ENCODE data around the gene PSAP. TPM values are rescaled to one million over a fixed set of nuclear protein-coding genes. Genes with fewer than 3 reads are reported as not detected.

Gene PSAP
- total RNA-seq, 1 experiment from 2014 or later = 251 TPM

DNA sequence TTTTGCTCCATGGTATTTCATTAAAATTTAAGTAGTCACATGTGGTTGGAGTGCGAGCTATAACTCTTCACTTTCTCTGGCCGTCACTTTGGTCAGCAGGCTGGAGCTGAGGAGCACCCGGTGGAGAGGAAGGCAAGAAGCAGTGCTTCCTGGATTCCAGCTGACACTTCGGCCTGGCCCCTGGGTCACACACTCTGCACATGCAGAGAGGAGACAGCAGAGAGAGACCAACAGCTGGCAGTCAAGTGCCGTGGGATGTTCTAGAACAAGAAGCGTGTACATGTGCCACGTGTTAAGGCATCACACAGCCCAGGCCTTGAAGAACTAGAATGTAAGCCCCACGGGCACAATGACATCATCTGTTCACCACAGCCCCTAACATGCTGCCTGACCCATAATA, 30.1 kb downstream of the PSAP start:
- peaks cover 96% of the 10 kb centered on the region for H3K36me3 ChIP-seq

DNA sequence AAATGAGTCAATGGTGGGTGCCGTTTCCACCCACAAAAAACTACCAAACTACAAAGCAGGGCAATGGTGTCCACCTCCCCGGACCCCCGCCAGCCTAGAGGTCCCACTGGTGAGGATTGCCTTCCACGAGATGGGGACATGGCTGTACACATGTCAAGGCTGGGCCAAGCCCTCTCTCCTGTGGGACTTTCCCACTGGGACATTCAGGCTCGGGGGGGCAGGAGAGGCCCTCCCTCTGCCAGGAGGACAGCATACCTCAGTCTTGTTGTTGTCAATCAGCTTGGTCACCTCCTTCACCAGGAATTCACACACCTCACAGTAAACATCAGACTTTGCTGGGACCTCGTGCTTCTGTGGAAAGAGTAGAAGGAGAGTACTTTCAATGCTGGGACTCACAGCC, 31.1 kb downstream of the PSAP start:
- Histone ChIP-seq H3K27ac (no peak overlapping the region), H3K4me3 (no peak overlapping the region), H3K9me3 (replicated peaks) (no peaks in the 10 kb centered on the region), H3K27me3 (replicated peaks) (no peaks in the 10 kb centered on the region), H3K4me1 (replicated peaks) (no peaks in the 10 kb centered on the region), H3K36me3 (peaks cover 92% of the 10 kb centered on the region)
- no peak for DNase-seq (ENCODE audit: low read depth in 1 of 2, low spot score in 2 of 2)

More for the DNA sequence above, 30.1 kb downstream of the PSAP start:
- Histone ChIP-seq H3K27ac (no peak overlapping the region), H3K4me3 (no peak overlapping the region), H3K4me1 (replicated peaks) (no peaks in the 10 kb centered on the region), H3K9me3 (replicated peaks) (no peaks in the 10 kb centered on the region), H3K27me3 (replicated peaks) (no peaks in the 10 kb centered on the region)
- DNase-seq (ENCODE audit: low read depth in 1 of 2, low spot score in 2 of 2) = no peak

DNA sequence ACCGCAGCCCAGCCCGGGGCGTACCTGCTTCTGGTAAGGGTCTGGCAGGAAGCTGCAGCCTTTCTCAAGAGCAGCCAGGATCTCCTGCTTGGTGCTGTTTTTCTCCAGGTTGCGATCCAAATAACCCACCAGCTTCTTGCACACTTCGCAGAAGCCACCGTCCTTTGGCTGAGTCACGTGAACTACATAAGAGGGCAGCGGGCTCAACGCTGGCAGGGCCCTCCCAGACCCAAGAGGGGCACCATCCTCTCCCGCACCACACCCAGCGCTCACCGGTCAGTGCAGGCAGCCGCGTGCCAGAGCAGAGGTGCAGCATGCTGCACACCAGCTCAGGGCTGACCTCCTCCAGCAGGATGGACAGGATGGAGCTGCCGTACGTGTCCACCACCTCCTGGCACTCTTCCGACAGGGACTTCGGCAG, 31.6 kb downstream of the PSAP start:
- Histone ChIP-seq H3K9me3 (replicated peaks) (no peaks in the 10 kb centered on the region), H3K4me1 (replicated peaks) (no peaks in the 10 kb centered on the region), H3K27ac (no peak overlapping the region), H3K4me3 (no peak overlapping the region), H3K36me3 (peaks cover 89% of the 10 kb centered on the region), H3K27me3 (replicated peaks) (no peaks in the 10 kb centered on the region)
- no peak for DNase-seq (ENCODE audit: low read depth in 1 of 2, low spot score in 2 of 2)

DNA sequence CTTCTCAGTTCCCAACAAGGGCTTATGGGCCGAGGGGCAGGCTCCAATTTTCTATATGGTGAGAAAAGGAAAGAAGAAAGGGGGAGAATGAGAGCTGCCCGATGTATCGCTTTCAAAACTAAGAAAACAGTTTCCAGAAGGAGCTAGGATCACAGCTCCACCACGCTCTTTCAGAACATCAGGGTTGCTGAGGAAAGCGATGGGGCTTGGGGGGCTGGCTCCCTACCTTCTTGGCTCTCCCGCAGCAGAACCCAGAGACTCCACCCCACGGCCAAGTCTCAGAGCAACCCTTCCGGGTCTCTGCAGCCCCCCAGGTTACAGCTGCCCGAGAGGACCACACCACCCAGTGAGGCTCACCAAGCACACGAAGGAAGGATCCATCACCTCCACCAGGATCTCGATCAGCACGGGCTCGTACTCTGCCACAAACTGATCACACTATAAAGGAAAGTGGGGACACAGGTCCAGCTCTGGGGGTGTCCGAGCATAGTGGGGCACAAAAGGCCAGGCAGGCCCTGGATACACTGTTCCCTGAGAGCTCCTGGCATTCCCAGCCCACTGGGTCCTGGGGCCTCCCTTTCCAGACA, 32.3 kb downstream of the PSAP start:
- Histone ChIP-seq H3K36me3 (peaks cover 82% of the 10 kb centered on the region), H3K27ac (no peak overlapping the region), H3K27me3 (replicated peaks) (no peaks in the 10 kb centered on the region), H3K4me1 (replicated peaks) (no peaks in the 10 kb centered on the region), H3K4me3 (no peak overlapping the region), H3K9me3 (replicated peaks) (no peaks in the 10 kb centered on the region)
- DNase-seq (ENCODE audit: low read depth in 1 of 2, low spot score in 2 of 2) = no peak

DNA sequence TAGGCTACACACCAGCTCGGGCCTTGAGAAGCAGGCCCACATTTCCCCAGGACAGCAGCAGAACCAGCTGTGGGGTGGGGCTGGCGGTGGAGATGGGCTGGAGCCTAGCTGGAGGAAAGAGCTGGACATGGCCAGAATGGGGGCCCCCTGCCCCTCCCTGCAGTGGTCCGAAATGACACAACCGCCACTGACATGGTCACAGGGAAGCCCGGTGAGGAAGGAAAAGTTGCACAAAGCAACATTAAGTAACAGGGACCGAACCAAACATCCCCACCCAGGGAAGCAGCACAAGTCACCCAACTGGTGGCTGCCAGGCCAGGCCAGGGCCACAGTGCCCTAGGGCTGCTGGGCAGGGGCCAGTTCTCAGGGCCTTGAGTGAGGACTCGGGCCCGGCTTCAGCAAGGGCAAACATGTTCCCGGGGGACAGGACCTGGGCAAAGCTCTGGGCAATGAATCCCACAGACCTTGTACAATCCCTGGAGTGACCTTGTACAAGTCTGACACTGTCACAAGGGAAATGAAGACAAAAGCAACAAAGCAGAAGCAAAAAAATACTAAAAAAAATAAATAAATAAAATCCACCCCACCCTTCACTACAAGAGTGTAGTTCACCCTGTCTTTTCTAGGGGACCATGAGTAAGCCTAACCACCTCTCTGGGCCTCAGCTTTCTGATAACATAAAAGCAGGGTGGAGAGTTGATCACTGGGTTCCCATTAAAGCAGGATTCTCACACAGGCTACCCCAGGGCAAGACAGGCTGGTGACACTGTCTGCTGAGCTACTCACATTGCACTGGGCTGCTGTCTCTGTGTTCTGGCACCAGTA, 33.0 kb downstream of the PSAP start:
- Histone ChIP-seq H3K4me1 (replicated peaks) (no peaks in the 10 kb centered on the region), H3K36me3 (peaks cover 75% of the 10 kb centered on the region), H3K27me3 (replicated peaks) (no peaks in the 10 kb centered on the region), H3K27ac (no peak overlapping the region), H3K4me3 (no peak overlapping the region), H3K9me3 (replicated peaks) (no peaks in the 10 kb centered on the region)
- DNase-seq (ENCODE audit: low read depth in 1 of 2, low spot score in 2 of 2) = no peak

DNA sequence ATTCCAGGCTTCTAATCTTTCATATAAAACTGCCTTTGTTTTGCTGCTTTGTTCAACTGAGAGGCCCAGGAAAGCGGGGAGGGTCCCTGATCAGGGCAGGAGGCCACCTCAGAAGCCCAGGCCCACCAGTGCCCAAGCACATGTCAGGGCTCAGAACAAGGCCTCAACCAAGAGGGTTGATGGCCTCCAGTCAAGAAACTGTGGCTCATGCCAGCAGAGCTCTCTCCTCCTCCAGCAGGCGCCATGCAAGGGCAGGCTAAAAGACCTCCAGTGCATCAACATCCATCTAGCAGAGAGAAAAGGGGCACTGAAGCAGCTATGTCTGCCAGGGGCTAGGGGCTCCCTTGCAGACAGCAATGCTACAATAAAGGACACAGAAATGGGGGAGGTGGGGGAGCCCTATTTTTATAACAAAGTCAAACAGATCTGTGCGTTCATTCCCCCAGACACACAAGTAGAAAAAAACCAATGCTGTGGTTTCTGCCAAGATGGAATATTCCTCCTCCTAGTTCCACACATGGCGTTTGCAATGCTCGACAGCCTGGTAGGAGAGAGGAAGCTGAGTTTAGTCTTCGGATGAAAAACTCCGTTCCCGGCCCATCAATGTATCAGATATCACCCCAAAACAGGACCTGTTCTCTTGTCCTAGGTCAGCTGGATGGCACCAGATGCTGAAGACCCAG, 34.0 kb downstream of the PSAP start:
- Histone ChIP-seq H3K4me1 (replicated peaks) (no peaks in the 10 kb centered on the region), H3K4me3 (no peak overlapping the region), H3K27ac (no peak overlapping the region), H3K9me3 (replicated peaks) (no peaks in the 10 kb centered on the region), H3K36me3 (peaks cover 67% of the 10 kb centered on the region), H3K27me3 (replicated peaks) (no peaks in the 10 kb centered on the region)
- DNase-seq (ENCODE audit: low read depth in 1 of 2, low spot score in 2 of 2) = no peak

DNA sequence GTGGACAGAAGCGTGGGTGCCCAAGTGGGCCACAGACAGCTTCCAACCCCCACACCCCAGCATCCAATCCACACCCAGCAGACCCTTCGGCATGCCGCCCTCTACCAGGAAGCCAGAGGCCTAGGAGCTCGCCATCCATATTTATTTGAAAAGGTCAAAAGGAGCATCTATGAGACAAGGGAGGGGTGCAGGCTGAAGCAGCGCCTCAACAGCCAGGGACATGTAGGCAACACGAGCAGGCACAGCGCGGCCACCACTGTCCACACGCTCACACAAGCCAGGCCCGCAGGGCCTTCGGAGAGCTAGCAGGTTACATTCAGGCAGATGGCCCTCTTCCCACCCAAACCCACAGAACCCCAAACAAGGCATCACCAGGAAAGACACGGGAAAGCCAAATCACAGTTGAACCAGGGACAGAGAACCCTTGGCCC, 34.6 kb downstream of the PSAP start:
- no peak for DNase-seq (ENCODE audit: low read depth in 1 of 2, low spot score in 2 of 2)
- Histone ChIP-seq H3K4me3 (no peak overlapping the region), H3K4me1 (replicated peaks) (no peaks in the 10 kb centered on the region), H3K9me3 (replicated peaks) (no peaks in the 10 kb centered on the region), H3K27ac (no peak overlapping the region), H3K27me3 (replicated peaks) (no peaks in the 10 kb centered on the region), H3K36me3 (peaks cover 61% of the 10 kb centered on the region)

DNA sequence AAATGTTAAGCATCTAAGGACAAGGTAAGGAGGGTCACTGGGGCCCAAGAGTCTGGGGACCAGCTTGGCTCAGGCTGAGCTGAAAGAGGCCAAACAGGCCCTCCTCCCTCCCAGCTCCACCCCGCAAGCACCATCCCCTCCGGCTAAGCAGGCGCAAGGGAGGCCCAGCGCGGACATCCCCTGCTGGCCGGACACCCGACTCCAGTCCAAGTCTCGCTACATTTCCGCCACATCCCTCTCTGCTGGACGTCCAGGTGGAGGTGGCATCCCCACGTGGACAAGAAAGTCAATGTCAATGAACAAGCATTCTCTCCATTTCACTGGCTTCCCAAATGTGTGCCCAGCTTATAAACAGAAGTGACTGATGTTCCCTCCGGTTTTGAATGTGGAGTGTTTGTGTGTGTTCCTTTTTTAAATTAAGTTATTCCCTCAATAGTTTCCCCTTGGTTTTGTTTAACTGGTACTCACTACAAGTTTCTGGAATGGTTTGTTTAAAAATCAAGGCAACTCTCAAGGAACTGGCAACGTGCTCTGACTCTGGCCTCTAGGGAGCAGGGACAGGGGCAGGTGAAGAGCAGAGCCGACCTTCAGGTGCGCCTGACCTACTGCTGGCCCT, 35.4 kb downstream of the PSAP start:
- H3K4me3 ChIP-seq = no peak overlapping the region
- H3K27me3 ChIP-seq (replicated peaks) = no peaks in the 10 kb centered on the region
- no peaks in the 10 kb centered on the region for H3K4me1 ChIP-seq (replicated peaks)
- H3K27ac ChIP-seq = no peak overlapping the region
- peaks cover 53% of the 10 kb centered on the region for H3K36me3 ChIP-seq
- H3K9me3 ChIP-seq (replicated peaks) = no peaks in the 10 kb centered on the region
- DNase-seq (ENCODE audit: low read depth in 1 of 2, low spot score in 2 of 2) = no peak

DNA sequence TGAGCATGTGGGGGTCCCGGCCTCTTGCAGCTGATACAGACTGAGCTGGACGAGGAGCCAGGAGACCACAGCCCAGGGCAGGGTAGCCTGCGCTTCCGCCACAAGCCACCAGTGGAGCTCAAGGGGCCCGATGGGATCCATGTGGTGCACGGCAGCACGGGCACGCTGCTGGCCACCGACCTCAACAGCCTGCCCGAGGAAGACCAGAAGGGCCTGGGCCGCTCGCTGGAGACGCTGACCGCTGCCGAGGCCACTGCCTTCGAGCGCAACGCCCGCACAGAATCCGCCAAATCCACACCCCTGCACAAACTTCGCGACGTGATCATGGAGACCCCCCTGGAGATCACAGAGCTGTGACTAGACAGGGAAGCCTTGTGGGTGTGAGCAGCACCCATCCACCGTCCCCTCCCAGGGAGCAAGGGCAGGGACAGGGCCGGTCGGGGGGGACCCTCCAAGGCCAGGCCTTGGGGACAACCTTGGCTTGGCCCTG, 36.1 kb downstream of the PSAP start:
- Histone ChIP-seq H3K9me3 (replicated peaks) (no peaks in the 10 kb centered on the region), H3K4me3 (no peak overlapping the region), H3K4me1 (replicated peaks) (no peaks in the 10 kb centered on the region), H3K27me3 (replicated peaks) (no peaks in the 10 kb centered on the region), H3K27ac (no peak overlapping the region), H3K36me3 (peaks cover 49% of the 10 kb centered on the region)
- DNase-seq (ENCODE audit: low read depth in 1 of 2, low spot score in 2 of 2) = no peak

DNA sequence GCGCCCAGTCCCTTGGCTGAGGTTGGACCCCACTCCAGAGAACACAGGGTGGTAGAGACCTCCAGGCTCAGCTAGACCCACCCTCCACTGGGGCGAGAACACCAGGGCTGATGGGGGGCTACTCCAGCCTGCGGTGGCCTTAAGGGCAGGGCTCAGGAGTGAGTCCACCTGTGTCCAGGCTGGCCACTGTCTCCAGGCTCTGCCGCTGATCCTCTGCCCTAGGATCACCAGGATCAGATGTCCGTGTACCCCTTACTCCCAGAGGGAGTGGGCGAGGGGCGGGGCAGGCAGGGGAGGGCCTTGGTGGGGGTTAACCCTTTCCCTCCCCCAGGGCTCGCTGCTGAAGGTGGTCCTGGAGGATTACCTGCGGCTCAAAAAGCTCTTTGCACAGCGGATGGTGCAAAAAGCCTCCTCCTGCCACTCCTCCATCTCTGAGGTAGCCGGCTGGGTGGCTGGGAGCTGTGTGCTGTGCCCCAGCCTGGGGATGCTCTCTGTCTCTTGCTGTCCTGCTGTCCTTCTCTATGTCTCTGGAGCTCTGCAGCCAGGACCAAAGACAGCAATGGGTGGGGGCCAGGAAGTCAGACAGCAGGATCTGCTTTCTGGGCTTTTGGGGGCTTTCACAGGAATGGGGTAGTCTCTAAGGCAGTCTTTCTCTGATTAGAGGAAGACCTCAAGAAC, 38.0 kb downstream of the PSAP start:
- Histone ChIP-seq H3K4me3 (no peak overlapping the region), H3K4me1 (replicated peaks) (no peaks in the 10 kb centered on the region), H3K9me3 (replicated peaks) (no peaks in the 10 kb centered on the region), H3K27ac (no peak overlapping the region), H3K27me3 (replicated peaks) (no peaks in the 10 kb centered on the region), H3K36me3 (peaks cover 30% of the 10 kb centered on the region)
- no peak for DNase-seq (ENCODE audit: low read depth in 1 of 2, low spot score in 2 of 2)

DNA sequence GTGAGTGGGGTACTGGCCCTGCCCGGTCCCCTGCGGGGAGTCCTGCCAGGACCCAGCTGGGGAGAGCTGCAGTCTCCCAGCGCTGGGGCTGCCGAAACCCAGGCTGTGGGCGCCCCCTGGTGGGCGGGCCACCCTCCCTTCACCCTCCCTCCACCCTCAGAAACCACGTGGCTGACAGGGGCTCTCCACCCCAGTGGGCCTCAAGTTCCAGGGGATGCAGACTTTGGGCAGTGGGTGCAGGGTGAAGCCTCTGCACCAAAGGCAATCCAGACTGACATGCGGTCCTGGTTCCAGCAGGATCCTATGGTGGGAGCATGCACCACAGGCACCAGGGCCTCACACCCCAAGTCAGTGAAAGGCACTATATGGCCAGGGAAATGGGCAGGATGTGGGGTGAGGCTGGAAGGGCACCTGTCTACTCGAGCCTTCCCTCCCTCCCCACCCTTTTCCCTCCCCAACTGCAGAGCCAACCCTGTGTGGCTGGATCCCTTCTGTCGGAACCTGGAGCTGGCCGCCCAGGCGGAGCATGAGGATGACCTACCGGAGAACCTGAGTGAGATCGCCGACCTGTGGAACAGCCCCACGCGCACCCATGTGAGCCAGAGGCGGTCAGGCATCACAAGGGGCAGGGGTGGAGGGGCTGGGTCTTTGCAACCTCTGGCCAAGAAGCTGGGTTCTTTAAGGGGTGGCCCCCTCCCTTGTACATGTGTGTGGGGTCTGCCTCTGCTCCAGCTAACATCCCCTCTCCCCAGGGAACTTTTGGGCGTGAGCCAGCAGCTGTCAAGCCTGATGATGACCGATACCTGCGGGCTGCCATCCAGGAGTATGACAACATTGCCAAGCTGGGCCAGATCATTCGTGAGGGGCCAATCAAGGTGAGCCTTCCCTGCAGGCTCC, 38.8 kb downstream of the PSAP start:
- H3K27me3 ChIP-seq (replicated peaks) = no peaks in the 10 kb centered on the region
- H3K27ac ChIP-seq = no peak overlapping the region
- no peaks in the 10 kb centered on the region for H3K4me1 ChIP-seq (replicated peaks)
- no peak overlapping the region for H3K4me3 ChIP-seq
- peaks cover 22% of the 10 kb centered on the region for H3K36me3 ChIP-seq
- no peaks in the 10 kb centered on the region for H3K9me3 ChIP-seq (replicated peaks)
- DNase-seq (ENCODE audit: low read depth in 1 of 2, low spot score in 2 of 2) = peak; percentile 52 to 66

DNA sequence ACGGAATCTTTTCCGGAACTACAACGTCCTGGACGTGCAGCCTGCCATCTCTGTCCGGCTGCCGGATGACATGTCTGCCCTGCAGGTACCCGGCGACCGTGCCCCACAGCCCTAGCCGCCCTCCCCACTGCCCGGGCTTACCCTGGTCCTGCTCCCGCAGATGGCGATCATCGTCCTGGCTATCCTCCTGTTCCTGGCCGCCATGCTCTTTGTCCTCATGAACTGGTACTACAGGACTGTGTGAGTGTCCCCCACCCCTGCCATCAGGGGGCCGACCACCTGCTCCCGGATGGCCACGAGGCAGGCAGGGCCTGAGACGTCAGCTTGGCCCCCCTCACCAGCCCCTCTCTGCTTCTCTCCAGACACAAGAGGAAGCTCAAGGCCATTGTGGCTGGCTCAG, 39.7 kb downstream of the PSAP start:
- DNase-seq (ENCODE audit: low read depth in 1 of 2, low spot score in 2 of 2) = no peak
- Histone ChIP-seq H3K4me1 (replicated peaks) (no peaks in the 10 kb centered on the region), H3K36me3 (peaks cover 13% of the 10 kb centered on the region), H3K27ac (no peak overlapping the region), H3K4me3 (no peak overlapping the region), H3K9me3 (replicated peaks) (no peaks in the 10 kb centered on the region), H3K27me3 (replicated peaks) (no peaks in the 10 kb centered on the region)

All from SJSA1 (cell line).